SK-N-SH treated with all-trans-retinoic acid at 6 μM for 48 hours (cell line): Measurements from ENCODE around the gene LRIT2.

ENCODE experiments used
- ATAC-seq: fragments of 200-7000 bp; cut with Tn5 transposase; 3 replicates; pipeline ENCODE4 v1.9.1; 2020; ENCODE audit warnings: mild to moderate bottlenecking, moderate library complexity
- ARNTL ChIP-seq: fragments of 450-650 bp; formaldehyde crosslinking; IDR thresholded peaks from 2 replicates; pipeline ENCODE4 v1.5.0; 2020; ENCODE audit warnings: low read depth, mild to moderate bottlenecking, moderate library complexity, borderline replicate concordance
- BACH2 ChIP-seq: fragments of 250-450 bp; sonication (Bioruptor Pico); IDR thresholded peaks from 2 replicates; pipeline ENCODE4 v1.9.0; 2021; ENCODE audit warnings: mild to moderate bottlenecking, borderline replicate concordance
- CREB5 ChIP-seq: fragments of 250-450 bp; sonication (Bioruptor Pico); IDR thresholded peaks from 2 replicates; pipeline ENCODE4 v1.5.1; 2020; ENCODE audit warnings: low read depth, mild to moderate bottlenecking, moderate library complexity
- CSDC2 ChIP-seq: fragments of 250-450 bp; sonication (Bioruptor Pico); IDR thresholded peaks from 2 replicates; pipeline ENCODE4 v1.5.0; 2020; ENCODE audit warnings: mild to moderate bottlenecking, moderate library complexity
- ESRRG ChIP-seq: fragments of 250-450 bp; sonication (Bioruptor Pico); IDR thresholded peaks from 2 replicates; pipeline ENCODE4 v1.6.1; 2021; ENCODE audit warnings: mild to moderate bottlenecking
- GLIS3 ChIP-seq: fragments of 250-450 bp; sonication (Bioruptor Pico); IDR thresholded peaks from 2 replicates; pipeline ENCODE4 v1.5.0; 2020; ENCODE audit warnings: mild to moderate bottlenecking, moderate library complexity
- ISL1 ChIP-seq: fragments of 250-450 bp; sonication (Bioruptor Pico); IDR thresholded peaks from 2 replicates; pipeline ENCODE4 v2.1.2; 2022; ENCODE audit warnings: mild to moderate bottlenecking, moderate library complexity
- OSR1 ChIP-seq: fragments of 250-450 bp; sonication (Bioruptor Pico); IDR thresholded peaks from 2 replicates; pipeline ENCODE4 v1.8.0; 2022; ENCODE audit warnings: moderate library complexity, mild to moderate bottlenecking, inconsistent platforms
- PATZ1 ChIP-seq: fragments of 250-450 bp; sonication (Bioruptor Pico); IDR thresholded peaks from 2 replicates; pipeline ENCODE4 v1.8.0; 2020; ENCODE audit warnings: mild to moderate bottlenecking, moderate library complexity, borderline replicate concordance
- POU6F1 ChIP-seq: fragments of 250-450 bp; sonication (Bioruptor Pico); IDR thresholded peaks from 2 replicates; pipeline ENCODE4 v1.8.0; 2021; ENCODE audit warnings: low read depth, mild to moderate bottlenecking, moderate library complexity, borderline replicate concordance
- PPARA ChIP-seq: fragments of 250-450 bp; sonication (Bioruptor Pico); IDR thresholded peaks from 2 replicates; pipeline ENCODE4 v1.5.0; 2020; ENCODE audit warnings: mild to moderate bottlenecking, borderline replicate concordance
- RARB ChIP-seq: fragments of 250-450 bp; sonication (Bioruptor Pico); IDR thresholded peaks from 2 replicates; pipeline ENCODE4 v1.8.0; 2021; ENCODE audit warnings: mild to moderate bottlenecking, moderate library complexity
- SNAI2 ChIP-seq: fragments of 250-450 bp; sonication (Bioruptor Pico); IDR thresholded peaks from 2 replicates; pipeline ENCODE4 v1.5.0; 2020; ENCODE audit warnings: mild to moderate bottlenecking, moderate library complexity
- TCF4 ChIP-seq: fragments of 250-450 bp; sonication (Bioruptor Pico); IDR thresholded peaks from 2 replicates; pipeline ENCODE4 v1.8.0; 2021; ENCODE audit warnings: mild to moderate bottlenecking, moderate library complexity, borderline replicate concordance
- TOX ChIP-seq: fragments of 250-450 bp; sonication (Bioruptor Pico); IDR thresholded peaks from 2 replicates; pipeline ENCODE4 v1.8.0; 2021; ENCODE audit warnings: mild to moderate bottlenecking, moderate library complexity, borderline replicate concordance
- TSHZ2 ChIP-seq: fragments of 250-450 bp; sonication (Bioruptor Pico); IDR thresholded peaks from 2 replicates; pipeline ENCODE4 v1.5.0; 2020; ENCODE audit warnings: mild to moderate bottlenecking, moderate library complexity
- ZC3H10 ChIP-seq: fragments of 250-450 bp; sonication (Bioruptor Pico); IDR thresholded peaks from 2 replicates; pipeline ENCODE4 v1.5.1; 2021; ENCODE audit warnings: mild to moderate bottlenecking, moderate library complexity
- ZFP3 ChIP-seq: fragments of 250-450 bp; sonication (Bioruptor Pico); IDR thresholded peaks from 2 replicates; pipeline ENCODE4 v1.5.0; 2020; ENCODE audit warnings: mild to moderate bottlenecking, moderate library complexity
- ZFP30 ChIP-seq: fragments of 450-650 bp; formaldehyde crosslinking; IDR thresholded peaks from 2 replicates; pipeline ENCODE4 v1.5.0; 2022; ENCODE audit warnings: mild to moderate bottlenecking, moderate library complexity
- ZNF565 ChIP-seq: fragments of 450-650 bp; formaldehyde crosslinking; conservative IDR thresholded peaks from 2 replicates; pipeline ENCODE4 v1.5.0; 2020; ENCODE audit warnings: low read depth, mild to moderate bottlenecking, moderate library complexity
- ZNF70 ChIP-seq: fragments of 450-650 bp; formaldehyde crosslinking; IDR thresholded peaks from 2 replicates; pipeline ENCODE4 v1.5.0; 2020; ENCODE audit warnings: mild to moderate bottlenecking, moderate library complexity
- ZNF8 ChIP-seq: fragments of 450-650 bp; formaldehyde crosslinking; IDR thresholded peaks from 2 replicates; pipeline ENCODE4 v1.5.0; 2020; ENCODE audit warnings: mild to moderate bottlenecking, moderate library complexity

Gene LRIT2

GRCh38 chr10:84213076-84213475 lies 12.3 kb downstream of the LRIT2 start:
- no peak for ATAC-seq
- no peak for TF ChIP-seq CSDC2 (CRISPR knock-in tag)
- no peak for TF ChIP-seq GLIS3 (CRISPR knock-in tag)

- ATAC-seq, result no peak
These were observed 13.3 kb downstream of the LRIT2 start for GRCh38 chr10:84212014-84212413.

GRCh38 chr10:84211566-84211965 lies 13.8 kb downstream of the LRIT2 start:
- no peak for TF ChIP-seq CSDC2 (CRISPR knock-in tag)
- TF ChIP-seq ZNF70, result no peak
- TF ChIP-seq ZFP3 (CRISPR knock-in tag), result no peak
- TF ChIP-seq ZC3H10 (CRISPR knock-in tag), result no peak
- no peak for TF ChIP-seq ZNF8 (CRISPR knock-in tag)
- no peak for TF ChIP-seq ISL1 (CRISPR knock-in tag)
- TF ChIP-seq ZNF565 (CRISPR knock-in tag), result no peak
- TF ChIP-seq PATZ1, result no peak
- no peak for TF ChIP-seq PPARA
- no peak for TF ChIP-seq TCF4 (CRISPR knock-in tag)
- TF ChIP-seq GLIS3 (CRISPR knock-in tag), result no peak
- TF ChIP-seq POU6F1 (CRISPR knock-in tag), result no peak
- TF ChIP-seq ESRRG, result no peak
- no peak for TF ChIP-seq OSR1
- no peak for TF ChIP-seq ARNTL (CRISPR knock-in tag)
- no peak for TF ChIP-seq RARB (CRISPR knock-in tag)
- TF ChIP-seq SNAI2 (CRISPR knock-in tag), result no peak
- no peak for TF ChIP-seq BACH2 (CRISPR knock-in tag)

More at GRCh38 chr10:84212014-84212413, 13.3 kb downstream of the LRIT2 start:
- TF ChIP-seq ZNF70 (no peak), RARB (CRISPR knock-in tag) (no peak), ZNF565 (CRISPR knock-in tag) (no peak), GLIS3 (CRISPR knock-in tag) (no peak), OSR1 (no peak), ZC3H10 (CRISPR knock-in tag) (no peak), ARNTL (CRISPR knock-in tag) (no peak)
- TF ChIP-seq, all 23 proteins: peak for 0

GRCh38 chr10:84208023-84208422 lies 17.3 kb downstream of the LRIT2 start:
- TF ChIP-seq CREB5 (no peak), GLIS3 (CRISPR knock-in tag) (no peak)
- TF ChIP-seq, all 23 proteins: peak for 0
- no peak for ATAC-seq

More at GRCh38 chr10:84211566-84211965, 13.8 kb downstream of the LRIT2 start:
- ATAC-seq, result no peak

GRCh38 chr10:84205853-84206525 lies 19.4 kb downstream of the LRIT2 start:
- TF ChIP-seq TOX (CRISPR knock-in tag), result no peak
- no peak for TF ChIP-seq GLIS3 (CRISPR knock-in tag)
- TF ChIP-seq PATZ1, result no peak
- no peak for TF ChIP-seq RARB (CRISPR knock-in tag)
- TF ChIP-seq OSR1, result no peak
- no peak for TF ChIP-seq CREB5
- TF ChIP-seq ZFP30 (CRISPR knock-in tag), result no peak
- no peak for TF ChIP-seq CSDC2 (CRISPR knock-in tag)
- TF ChIP-seq ZNF8 (CRISPR knock-in tag), result no peak
- TF ChIP-seq PPARA, result no peak
- TF ChIP-seq TSHZ2, result no peak
- ATAC-seq, result no peak
